Fibroblast of mammary gland (primary cell): ENCODE measurements around the gene GLCE.

Experiments
- DNase-seq: peaks from one replicate; pipeline ENCODE4 v3.0.0-alpha.2; 2010; ENCODE audit warnings: low read depth
- H3K4me3 ChIP-seq: 2 replicates; pipeline ENCODE4 v1.5.1; 2011; ENCODE audit warnings: low read depth, mild to moderate bottlenecking, low read length, moderate library complexity; ENCODE audit not compliant: control insufficient read depth
- TF ChIP-seq, protein P1 (sequence below): conservative IDR thresholded peaks from 2 replicates; pipeline ENCODE4 v1.5.1; 2011; ENCODE audit warnings: low read depth, low read length, inconsistent platforms; ENCODE audit not compliant: control insufficient read depth, insufficient read depth

Gene GLCE

GRCh38 chr15:69127306-69127705 is 33.1 kb upstream of the GLCE start:
- TF ChIP-seq, protein P1, sequence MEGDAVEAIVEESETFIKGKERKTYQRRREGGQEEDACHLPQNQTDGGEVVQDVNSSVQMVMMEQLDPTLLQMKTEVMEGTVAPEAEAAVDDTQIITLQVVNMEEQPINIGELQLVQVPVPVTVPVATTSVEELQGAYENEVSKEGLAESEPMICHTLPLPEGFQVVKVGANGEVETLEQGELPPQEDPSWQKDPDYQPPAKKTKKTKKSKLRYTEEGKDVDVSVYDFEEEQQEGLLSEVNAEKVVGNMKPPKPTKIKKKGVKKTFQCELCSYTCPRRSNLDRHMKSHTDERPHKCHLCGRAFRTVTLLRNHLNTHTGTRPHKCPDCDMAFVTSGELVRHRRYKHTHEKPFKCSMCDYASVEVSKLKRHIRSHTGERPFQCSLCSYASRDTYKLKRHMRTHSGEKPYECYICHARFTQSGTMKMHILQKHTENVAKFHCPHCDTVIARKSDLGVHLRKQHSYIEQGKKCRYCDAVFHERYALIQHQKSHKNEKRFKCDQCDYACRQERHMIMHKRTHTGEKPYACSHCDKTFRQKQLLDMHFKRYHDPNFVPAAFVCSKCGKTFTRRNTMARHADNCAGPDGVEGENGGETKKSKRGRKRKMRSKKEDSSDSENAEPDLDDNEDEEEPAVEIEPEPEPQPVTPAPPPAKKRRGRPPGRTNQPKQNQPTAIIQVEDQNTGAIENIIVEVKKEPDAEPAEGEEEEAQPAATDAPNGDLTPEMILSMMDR, result no peak
- no peak for DNase-seq
- H3K4me3 ChIP-seq, result no peak overlapping the region

DNA sequence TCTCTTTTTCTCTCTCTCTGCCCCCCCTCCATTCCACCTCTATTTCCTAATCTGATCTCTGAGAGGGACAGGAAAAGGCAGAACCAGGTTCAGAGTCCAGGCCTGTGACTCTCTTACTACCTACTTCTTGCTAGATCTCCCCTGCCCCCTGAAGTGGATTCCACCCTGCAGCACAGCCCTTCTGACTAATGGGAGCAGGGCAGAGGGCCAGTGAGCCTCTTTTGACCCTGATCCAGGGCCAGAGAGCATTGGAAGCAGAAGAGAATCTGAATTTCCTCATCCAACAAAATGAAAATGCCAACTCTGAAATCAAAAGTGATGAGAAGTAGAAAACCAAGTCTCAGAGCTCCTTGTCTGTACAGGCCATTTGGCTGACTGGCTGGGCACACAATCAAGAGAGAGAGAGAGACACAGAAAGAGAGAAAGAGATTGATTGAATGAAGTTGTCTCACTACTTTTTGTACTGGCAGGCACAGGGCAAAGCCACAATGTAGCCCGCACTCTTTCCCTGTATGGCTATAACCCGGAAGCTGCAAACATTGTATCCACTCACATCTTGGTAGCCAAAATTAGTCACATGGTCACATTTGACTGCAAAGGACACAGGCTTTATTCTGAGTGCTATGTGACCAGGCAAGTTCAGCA is 31.6 kb upstream of the GLCE start:
- TF ChIP-seq, protein P1, result no peak
- no peak overlapping the region for H3K4me3 ChIP-seq
- peak; percentile 49 for DNase-seq

DNA sequence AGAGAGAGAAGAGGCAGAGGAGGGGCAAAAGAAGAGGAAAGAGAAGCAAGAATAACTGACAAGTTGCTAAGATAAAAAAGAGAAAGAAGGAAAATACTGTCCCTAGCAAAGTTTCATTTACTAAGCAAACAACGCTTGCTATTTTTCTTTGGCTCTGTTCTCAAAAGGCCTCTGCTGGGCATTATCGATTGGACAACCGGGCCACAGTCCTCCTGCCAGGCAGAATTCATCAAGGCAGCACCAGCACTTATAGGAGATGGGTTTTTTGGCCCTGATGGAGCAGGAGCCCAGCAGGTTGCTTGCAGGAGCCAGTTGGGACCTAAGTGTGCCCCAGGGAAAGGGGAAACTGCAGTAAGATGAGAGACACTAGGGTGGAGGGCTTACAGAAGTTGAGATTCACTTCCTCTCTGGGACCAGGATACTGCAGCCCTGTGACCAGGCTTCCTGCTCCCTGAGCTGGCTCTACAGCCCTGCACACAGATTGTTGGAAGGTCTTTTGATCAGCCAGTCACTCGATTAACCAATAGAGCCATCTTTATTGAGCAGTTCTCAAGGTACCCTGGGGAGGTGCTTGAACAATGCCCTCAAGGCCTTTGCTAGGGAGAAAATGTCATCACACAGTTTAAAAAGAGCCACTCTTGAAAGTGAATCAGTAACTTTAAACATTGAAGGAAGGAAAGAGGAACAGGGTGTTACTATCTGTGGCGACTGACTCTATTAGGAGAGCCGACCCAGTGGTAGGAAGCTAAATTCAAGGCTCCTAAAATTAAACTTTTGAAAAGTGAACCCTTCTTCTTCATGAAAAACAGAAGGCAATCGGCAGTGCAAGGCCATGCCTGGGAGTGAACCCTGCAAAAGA is 28.8 kb upstream of the GLCE start:
- TF ChIP-seq, protein P1, result no peak
- no peak overlapping the region for H3K4me3 ChIP-seq
- no peak for DNase-seq

DNA sequence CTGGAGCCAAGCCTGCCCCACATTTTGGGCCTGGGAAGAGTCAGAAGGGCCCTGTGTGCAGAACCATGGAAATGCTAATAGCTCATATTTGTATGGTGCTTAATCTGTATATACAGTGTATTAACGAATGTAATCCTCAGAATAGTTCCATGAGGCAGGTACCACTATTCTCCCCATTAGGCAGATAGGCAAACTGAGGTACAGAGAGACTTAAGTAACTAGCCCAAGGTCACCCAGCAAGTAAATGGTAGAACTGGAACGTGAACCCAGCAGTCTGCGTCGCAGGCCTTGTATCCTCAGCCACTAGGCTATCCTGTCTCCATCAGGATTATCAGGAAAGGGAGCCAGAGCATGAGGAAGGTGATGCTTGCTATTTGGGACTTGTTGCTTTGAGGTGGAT is 28.0 kb upstream of the GLCE start:
- TF ChIP-seq, protein P1, result no peak
- DNase-seq, result no peak
- H3K4me3 ChIP-seq, result no peak overlapping the region

DNA sequence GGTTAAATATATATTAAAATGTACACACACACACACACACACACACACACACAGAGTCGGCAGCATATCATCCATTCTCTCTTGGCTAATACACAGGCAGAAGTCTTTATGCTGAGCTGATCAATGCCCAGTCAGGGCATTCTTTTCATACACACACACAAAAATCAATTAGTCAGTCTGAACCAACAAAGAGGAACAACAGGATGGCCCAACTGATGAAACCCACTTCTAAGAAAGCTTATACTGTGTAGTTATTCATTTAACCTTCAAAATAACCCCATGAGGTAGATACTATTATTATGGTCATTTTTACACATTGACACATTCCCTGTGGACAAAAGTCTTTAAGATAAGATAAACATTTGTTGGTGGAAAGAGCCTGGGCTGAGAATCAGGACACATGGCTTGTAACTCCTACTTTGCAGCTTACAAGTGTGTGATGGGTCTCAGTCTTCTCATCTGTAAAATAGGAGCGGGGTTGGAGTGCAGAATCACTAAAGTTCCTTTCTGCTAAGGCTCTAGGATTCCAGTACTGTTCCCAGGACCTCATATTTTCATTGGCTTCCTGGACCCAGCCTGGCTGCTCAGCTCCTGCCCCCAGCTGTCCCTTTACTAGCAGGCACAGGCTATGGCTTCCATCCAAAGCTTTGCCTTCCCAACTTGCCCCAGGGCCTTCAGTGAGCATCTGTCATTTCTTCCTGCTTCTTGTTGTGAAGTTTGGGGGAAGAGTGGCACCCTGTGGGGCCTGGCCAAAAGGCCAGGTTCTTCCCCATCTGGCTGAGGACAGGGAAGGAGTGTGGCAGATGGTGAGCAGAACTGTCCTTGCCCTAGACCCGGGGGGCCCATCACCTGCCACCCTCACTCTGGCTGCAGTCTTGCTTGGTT is 27.2 kb upstream of the GLCE start:
- TF ChIP-seq, protein P1, result no peak
- DNase-seq, result no peak
- H3K4me3 ChIP-seq, result no peak overlapping the region

DNA sequence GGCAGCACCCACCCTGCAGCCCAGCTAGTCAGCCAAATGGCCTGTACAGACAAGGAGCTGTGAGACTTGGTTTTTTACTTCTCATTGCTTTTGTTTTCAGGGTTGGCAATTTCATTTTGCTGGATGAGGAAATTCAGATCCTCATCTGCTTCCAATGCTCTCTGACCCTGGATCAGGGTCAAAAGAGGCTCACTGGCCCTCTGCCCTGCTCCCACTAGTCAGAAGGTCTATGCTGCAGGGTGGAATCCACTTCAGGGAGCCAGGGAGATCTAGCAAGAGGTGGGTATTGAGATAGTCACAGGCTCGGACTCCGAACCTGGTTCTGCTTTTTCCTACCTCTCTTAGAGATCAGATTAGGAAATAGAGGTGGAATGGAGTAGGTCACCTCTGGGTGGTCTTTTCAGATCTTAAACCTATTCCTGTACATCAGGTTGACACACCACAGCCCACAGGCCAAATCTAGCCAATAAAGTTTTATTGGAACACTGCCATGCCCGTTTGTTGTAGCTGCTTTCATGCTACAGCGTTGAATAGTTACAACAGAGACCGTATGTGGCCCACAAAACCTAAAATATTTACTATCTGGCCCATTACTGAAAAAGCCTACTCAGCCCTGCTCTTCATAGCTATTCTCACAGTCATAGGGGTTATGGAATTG is 26.4 kb upstream of the GLCE start:
- DNase-seq, result no peak
- TF ChIP-seq, protein P1, result no peak
- no peak overlapping the region for H3K4me3 ChIP-seq
